Transverse colon (tissue), 4 donors: ENCODE results near the gene SELENOI.

ENCODE experiments used
- CTCF ChIP-seq, 5 experiments: fragments of 200-600 bp in 3 of 5; fragments of 450-650 bp in 2 of 5; sonication (generic) in 3 of 5; IDR thresholded peaks; 1 replicate in 2 of 5; 2 replicates in 3 of 5; pipeline ENCODE4 v1.5.1; 2016 to 2017; ENCODE audit warnings: antibody characterized with exemption in 5 of 5, inconsistent platforms in 3 of 5, mild to moderate bottlenecking in 2 of 5, moderate library complexity in 1 of 5
- POLR2A ChIP-seq: fragments of 450-650 bp; IDR thresholded peaks from one replicate; pipeline ENCODE4 v1.6.1; 2016; ENCODE audit warnings: antibody characterized with exemption, mild to moderate bottlenecking, moderate library complexity
- POLR2AphosphoS5 ChIP-seq, 3 donors: sonication (generic); formaldehyde crosslinking; IDR thresholded peaks; one replicate each; pipeline ENCODE4 v1.6.1; 2016; ENCODE audit warnings: antibody characterized with exemption in 3 of 3

- TF ChIP-seq POLR2A (no peak), CTCF (IDR thresholded peaks at IDR 0.05) (no peak), POLR2AphosphoS5 (IDR thresholded peaks at IDR 0.05) (no peak)
Observed at GRCh38 chr2:26355038-26355995, 9.4 kb downstream of the SELENOI start.
